Endodermal cell (in vitro differentiated cells): Measurements from ENCODE around the gene NLN. TPM values are rescaled to one million over a fixed set of nuclear protein-coding genes. Genes with fewer than 3 reads are reported as not detected.
A peak's percentile ranks its signal among the peaks of the same experiment; 100 is the strongest.

Source experiments
- DNase-seq: peaks from one replicate; pipeline ENCODE4 v3.0.0-alpha.2; 2017
- H3K27ac ChIP-seq: 2 replicates; pipeline ENCODE4 v1.5.1; 2013; ENCODE audit warnings: mild to moderate bottlenecking, low read depth, low read length, moderate library complexity
- H3K27me3 ChIP-seq: 2 replicates; pipeline ENCODE4 v1.6.1; 2013; ENCODE audit warnings: mild to moderate bottlenecking, low read length, moderate library complexity; ENCODE audit not compliant: insufficient read depth, control insufficient read depth, poor library complexity, severe bottlenecking
- H3K36me3 ChIP-seq: 2 replicates; pipeline ENCODE4 v1.7.0; 2013; ENCODE audit warnings: mild to moderate bottlenecking, low read length, moderate library complexity; ENCODE audit not compliant: control insufficient read depth, insufficient read depth
- H3K4me1 ChIP-seq: one replicate; pipeline ENCODE4 v1.7.0; 2013; ENCODE audit warnings: low read length; ENCODE audit not compliant: control insufficient read depth, insufficient read depth
- H3K4me3 ChIP-seq: 2 replicates; pipeline ENCODE4 v1.5.1; 2013; ENCODE audit warnings: mild to moderate bottlenecking, low read length, moderate library complexity
- H3K9ac ChIP-seq: 2 replicates; pipeline ENCODE4 v1.6.1; 2013; ENCODE audit warnings: mild to moderate bottlenecking, low read length, moderate library complexity; ENCODE audit not compliant: poor library complexity, severe bottlenecking; ENCODE audit errors: extremely low read depth
- H3K9me3 ChIP-seq: 2 replicates; pipeline ENCODE4 v1.6.1; 2013; ENCODE audit warnings: mild to moderate bottlenecking, low read length, moderate library complexity; ENCODE audit not compliant: control insufficient read depth
- H3K27ac Mint-ChIP-seq: 2 replicates; pipeline ENCODE4 v1.8.0; 2020; ENCODE audit warnings: mixed read lengths
- H3K27me3 Mint-ChIP-seq: 2 replicates; pipeline ENCODE4 v1.8.0; 2021; ENCODE audit warnings: mild to moderate bottlenecking, mixed read lengths; ENCODE audit not compliant: insufficient read depth
- H3K36me3 Mint-ChIP-seq: 2 replicates; pipeline ENCODE4 v1.8.0; 2020; ENCODE audit warnings: low read depth, mixed read lengths
- H3K4me1 Mint-ChIP-seq: 2 replicates; pipeline ENCODE4 v1.8.0; 2020; ENCODE audit warnings: mixed read lengths
- H3K4me3 Mint-ChIP-seq: 2 replicates; pipeline ENCODE4 v1.8.0; 2020; ENCODE audit warnings: mild to moderate bottlenecking, moderate library complexity, mixed read lengths
- H3K9me3 Mint-ChIP-seq: 2 replicates; pipeline ENCODE4 v1.8.0; 2020; ENCODE audit warnings: mild to moderate bottlenecking, mixed read lengths
- CTCF ChIP-seq: fragments of 200-600 bp; sonication (generic); conservative IDR thresholded peaks from 2 replicates; pipeline ENCODE4 v1.5.0; 2021; ENCODE audit warnings: antibody characterized with exemption, mild to moderate bottlenecking
- WGBS, 2 experiments: methylation state at CpG; one replicate each; pipeline versions ENCODE4 v1.1.5 to v1.1.7; 2013; ENCODE audit warnings: missing lambda C conversion rate in 2 of 2, mixed read lengths in 1 of 2; ENCODE audit not compliant: insufficient coverage in 1 of 2, insufficient read length in 1 of 2; 5-methylcytosine and 5-hydroxymethylcytosine counted together
- total RNA-seq, 2 donors: library from RNA; stranded (reverse); fragmentation: NEBNext Ultra II Directional in 1 of 2; extraction: Animal tissue kit (Norgen Biotek cat#: 25700) in 1 of 2; gene quantifications; 2 replicates in 1 of 2; 3 replicates in 1 of 2; pipeline ENCODE4 v1.2.1, GENCODE V29; 2021

The NLN gene
- total RNA-seq, 2 donors from 2014 or later, result 110 to 136 TPM

- Histone ChIP-seq H3K27ac (no peak overlapping the region), H3K4me1 (no peaks in the 10 kb centered on the region), H3K36me3 (no peaks in the 10 kb centered on the region), H3K9me3 (no peaks in the 10 kb centered on the region), H3K27me3 (no peaks in the 10 kb centered on the region), H3K4me3 (no peak overlapping the region), H3K9ac (no peak overlapping the region)
- TF ChIP-seq CTCF, result no peak
- Mint-ChIP-seq H3K4me3 (no peak overlapping the region), H3K9me3 (no peaks in the 10 kb centered on the region), H3K27me3 (no peaks in the 10 kb centered on the region), H3K36me3 (no peaks in the 10 kb centered on the region), H3K4me1 (peaks cover 13% of the 10 kb centered on the region), H3K27ac (no peak overlapping the region)
- no peak for DNase-seq
Observed at GRCh38 chr5:65739162-65739561, 17.2 kb downstream of the NLN start.

GRCh38 chr5:65742565-65743231, 20.7 kb downstream of the NLN start:
- H3K27me3 Mint-ChIP-seq, result no peaks in the 10 kb centered on the region
- H3K4me3 Mint-ChIP-seq, result no peak overlapping the region
- no peaks in the 10 kb centered on the region for H3K9me3 Mint-ChIP-seq
- peak; percentile 82 for TF ChIP-seq CTCF
- peaks cover 6% of the 10 kb centered on the region for H3K36me3 Mint-ChIP-seq
- H3K27me3 ChIP-seq, result no peaks in the 10 kb centered on the region
- H3K27ac ChIP-seq, result no peak overlapping the region
- no peak overlapping the region for H3K4me3 ChIP-seq
- no peak for DNase-seq
- 66% methylated on average over 3 of the region's 4 CpGs; no CpG with 5 or more reads in 1 of the 2 experiments for WGBS, 2 experiments
- no peak overlapping the region for H3K27ac Mint-ChIP-seq
- peaks cover 5% of the 10 kb centered on the region for H3K4me1 Mint-ChIP-seq
- H3K9me3 ChIP-seq, result no peaks in the 10 kb centered on the region
- H3K9ac ChIP-seq, result no peak overlapping the region
- H3K4me1 ChIP-seq, result no peaks in the 10 kb centered on the region
- no peaks in the 10 kb centered on the region for H3K36me3 ChIP-seq

DNA sequence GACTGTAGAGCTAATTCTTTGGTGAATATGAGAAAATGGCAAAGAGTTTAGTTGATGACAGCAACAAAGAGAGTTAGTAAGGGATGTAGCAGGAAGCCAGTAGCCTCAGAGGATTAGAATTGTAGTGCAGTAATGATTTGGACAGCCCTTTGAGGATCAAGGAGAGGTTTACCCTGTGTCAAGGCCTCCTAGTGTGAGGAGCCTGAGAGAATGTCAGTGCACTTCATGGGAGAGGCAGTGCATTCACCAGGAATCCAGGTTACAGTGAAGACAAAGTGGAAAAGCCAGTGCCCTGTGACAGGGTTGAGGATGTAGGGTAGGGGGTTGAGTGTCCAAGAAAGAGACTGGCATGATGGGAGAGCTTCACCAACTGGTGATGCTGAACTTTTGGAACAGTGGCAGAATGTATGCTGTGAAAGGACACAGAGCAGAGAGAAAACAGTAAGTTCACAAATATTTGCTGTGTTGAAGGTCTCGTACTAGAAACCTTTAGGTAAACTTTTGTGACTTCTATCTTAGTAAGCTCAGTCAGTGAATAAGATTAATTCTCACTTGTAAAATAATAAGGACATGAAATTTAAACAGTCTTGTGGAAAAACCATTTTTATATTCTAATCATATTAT, 27.3 kb downstream of the NLN start:
- Mint-ChIP-seq H3K27ac (no peak overlapping the region), H3K27me3 (no peaks in the 10 kb centered on the region), H3K36me3 (peaks cover 9% of the 10 kb centered on the region), H3K4me3 (no peak overlapping the region), H3K4me1 (peaks cover 3% of the 10 kb centered on the region), H3K9me3 (no peaks in the 10 kb centered on the region)
- H3K4me3 ChIP-seq, result no peak overlapping the region
- WGBS, 2 experiments, result 100% methylated on average over 1 of the region's 1 CpG; no CpG with 5 or more reads in 1 of the 2 experiments
- no peak for DNase-seq
- H3K36me3 ChIP-seq, result no peaks in the 10 kb centered on the region
- no peak overlapping the region for H3K27ac ChIP-seq
- H3K9me3 ChIP-seq, result no peaks in the 10 kb centered on the region
- H3K9ac ChIP-seq, result no peak overlapping the region
- no peak for TF ChIP-seq CTCF
- H3K4me1 ChIP-seq, result peaks cover 3% of the 10 kb centered on the region
- H3K27me3 ChIP-seq, result no peaks in the 10 kb centered on the region
